B cell (primary cell): ENCODE measurements around the gene SUSD4. TPM values are rescaled to one million over a fixed set of nuclear protein-coding genes. Genes with fewer than 3 reads are reported as not detected.

Experiments
- ATAC-seq: fragments of 200-7000 bp; cut with Tn5 transposase; one replicate; pipeline ENCODE4 v1.10.0; 2021; ENCODE audit warnings: low read depth, mild to moderate bottlenecking, moderate number of reproducible peaks, moderate library complexity
- CTCF ChIA-PET: fragments of 350-600 bp; sonication (Branson Sonifier 250); formaldehyde crosslinking; loops from one replicate; lab custom pipeline; 2021; ENCODE audit warnings: antibody characterized with exemption, inconsistent platforms; lab: Charles Lee
- POLR2A ChIA-PET: fragments of 350-600 bp; sonication (Branson Sonifier 250); formaldehyde crosslinking; loops from one replicate; lab custom pipeline; 2021; ENCODE audit warnings: antibody characterized with exemption; lab: Charles Lee
- DNase-seq: peaks from one replicate; pipeline ENCODE4 v3.0.0; 2013
- H2AFZ ChIP-seq: 2 replicates; pipeline ENCODE4 v1.6.1; 2012; ENCODE audit warnings: mild to moderate bottlenecking, low read depth, low read length; ENCODE audit not compliant: insufficient read depth, poor library complexity, severe bottlenecking
- H3K27ac ChIP-seq, 2 donors: 1 replicate in 1 of 2; 2 replicates in 1 of 2; pipeline ENCODE4 v1.5.1; 2012 to 2013; ENCODE audit warnings: low read length in 2 of 2, mild to moderate bottlenecking in 2 of 2, moderate library complexity in 1 of 2
- H3K27me3 ChIP-seq, 4 experiments: fragments of 200-600 bp in 1 of 4; sonication (generic) in 1 of 4; replicated peaks in 1 of 4; 1 replicate in 2 of 4; 2 replicates in 2 of 4; pipeline versions ENCODE4 v1.6.1 to v1.7.0; 2013 to 2016; ENCODE audit warnings: low read length in 3 of 4, mild to moderate bottlenecking in 2 of 4, mixed read lengths in 1 of 4, moderate library complexity in 1 of 4; ENCODE audit not compliant: insufficient read depth in 4 of 4, control insufficient read depth in 3 of 4; ENCODE audit errors: control extremely low read depth in 1 of 4
- H3K36me3 ChIP-seq, 2 experiments: replicated peaks in 1 of 2; 1 replicate in 1 of 2; 2 replicates in 1 of 2; pipeline versions ENCODE4 v1.6.1 to v1.7.1; 2013; ENCODE audit warnings: low read length in 1 of 2; ENCODE audit not compliant: insufficient read depth in 2 of 2, control insufficient read depth in 1 of 2; ENCODE audit errors: control extremely low read depth in 1 of 2, extremely low read depth in 1 of 2
- H3K4me1 ChIP-seq, 2 donors: fragments of 200-600 bp in 1 of 2; sonication (generic) in 1 of 2; 1 replicate in 1 of 2; 2 replicates in 1 of 2; pipeline versions ENCODE4 v1.5.1 to v1.6.1; 2013 to 2017; ENCODE audit warnings: low read length in 2 of 2; ENCODE audit not compliant: control insufficient read depth in 2 of 2, insufficient read depth in 2 of 2
- H3K4me2 ChIP-seq: replicated peaks from 2 replicates; pipeline ENCODE3; 2012; ENCODE audit warnings: mild to moderate bottlenecking, low read depth, low read length; ENCODE audit not compliant: poor library complexity, severe bottlenecking
- H3K4me3 ChIP-seq, 5 experiments: fragments of 200-600 bp in 1 of 5; sonication (generic) in 1 of 5; 1 replicate in 3 of 5; 2 replicates in 2 of 5; pipeline versions ENCODE4 v1.5.1 to v1.7.0; 2011 to 2016; ENCODE audit warnings: low read length in 4 of 5, mild to moderate bottlenecking in 4 of 5, low read depth in 2 of 5, control low read depth in 1 of 5, moderate library complexity in 1 of 5; ENCODE audit not compliant: insufficient read depth in 1 of 5; ENCODE audit errors: control extremely low read depth in 1 of 5, extremely low read depth in 1 of 5
- H3K79me2 ChIP-seq: fragments of 200-600 bp; sonication (generic); one replicate; pipeline ENCODE4 v1.6.0; 2016; ENCODE audit warnings: low read length; ENCODE audit not compliant: control insufficient read depth, insufficient read depth
- H3K9ac ChIP-seq: fragments of 200-600 bp; sonication (generic); 2 replicates; pipeline ENCODE4 v1.6.1; 2017; ENCODE audit warnings: mild to moderate bottlenecking, low read length, moderate library complexity
- H3K9me3 ChIP-seq, 3 donors: one replicate each; pipeline versions ENCODE4 v1.6.1 to v1.7.1; 2013; ENCODE audit warnings: low read length in 2 of 3; ENCODE audit not compliant: control insufficient read depth in 2 of 3, insufficient read depth in 1 of 3; ENCODE audit errors: control extremely low read depth in 1 of 3
- H4K20me1 ChIP-seq: 2 replicates; pipeline ENCODE4 v1.6.0; 2012; ENCODE audit warnings: mild to moderate bottlenecking, low read length; ENCODE audit not compliant: insufficient read depth, control insufficient read depth, poor library complexity, severe bottlenecking
- H3K27ac Mint-ChIP-seq: one replicate; pipeline ENCODE4 v1.8.0; 2021; ENCODE audit warnings: mixed read lengths
- H3K27me3 Mint-ChIP-seq: one replicate; pipeline ENCODE4 v1.8.0; 2021; ENCODE audit warnings: mixed read lengths
- H3K4me1 Mint-ChIP-seq: one replicate; pipeline ENCODE4 v1.8.0; 2021; ENCODE audit warnings: mixed read lengths
- H3K4me3 Mint-ChIP-seq: one replicate; pipeline ENCODE4 v1.8.0; 2021; ENCODE audit warnings: mixed read lengths
- H3K9me3 Mint-ChIP-seq: one replicate; pipeline ENCODE4 v1.8.0; 2022; ENCODE audit warnings: mixed read lengths; ENCODE audit not compliant: insufficient read depth
- CTCF ChIP-seq: fragments of 200-600 bp; IDR thresholded peaks from one replicate; pipeline ENCODE4 v1.8.0; 2022; ENCODE audit warnings: antibody characterized with exemption, mild to moderate bottlenecking
- EZH2 ChIP-seq: IDR thresholded peaks from 2 replicates; pipeline ENCODE4 v1.6.1; 2012; ENCODE audit warnings: borderline replicate concordance, low read depth, mild to moderate bottlenecking, moderate library complexity, low read length; ENCODE audit not compliant: insufficient read depth, poor library complexity, severe bottlenecking
- WGBS: methylation state at CpG from one replicate; pipeline ENCODE4 v1.1.5; 2013; ENCODE audit warnings: missing lambda C conversion rate; ENCODE audit not compliant: insufficient coverage; 5-methylcytosine and 5-hydroxymethylcytosine counted together
- intact Hi-C: fragments of 100-400 bp; cut with micrococcal nuclease; formaldehyde crosslinking; loops from one replicate; pipeline ENCODE4 v1.10.0; 2022
- polyA plus RNA-seq: library from polyadenylated mRNA; depleted of rRNA; stranded (reverse); fragments of >200 nt; gene quantifications from 2 replicates; pipeline ENCODE4 v1.2.3, GENCODE V29; 2012
- total RNA-seq, 2 donors: library from RNA; stranded (reverse); fragments of 120-200 nt in 1 of 2; gene quantifications; 1 replicate in 1 of 2; 2 replicates in 1 of 2; pipeline versions ENCODE4 v1.2.3 to v1.2.4, GENCODE V29; 2013 to 2022

Gene SUSD4
- total and polyA plus RNA-seq, 2 donors (not counting 1 experiment from before 2014, with no cell fraction given): 0.13 TPM; not detected in 1

GRCh38 chr1:223334156-223334555 is 29.8 kb downstream of the SUSD4 start:
- ChIA-PET POLR2A (no interaction called here), CTCF (no interaction called here)
- H3K4me1 Mint-ChIP-seq: no peaks in the 10 kb centered on the region
- WGBS: no CpG with 5 or more reads among the region's 2 CpGs
- Histone ChIP-seq H3K36me3 (no peaks in the 10 kb centered on the region), H3K27me3 (peaks cover 0 to 3% (median 0%) of the 10 kb centered on the region in 4 experiments), H3K9ac (no peak overlapping the region), H2AFZ (no peak overlapping the region), H3K79me2 (no peaks in the 10 kb centered on the region), H3K9me3 (no peaks in the 10 kb centered on the region), H4K20me1 (no peaks in the 10 kb centered on the region), H3K4me2 (no peak overlapping the region), H3K27ac (no peak overlapping the region), H3K4me1 (no peaks in the 10 kb centered on the region), H3K4me3 (no peak overlapping the region)
- H3K27ac Mint-ChIP-seq: no peak overlapping the region
- H3K4me3 Mint-ChIP-seq: no peak overlapping the region
- no peak for DNase-seq
- ATAC-seq: no peak
- intact Hi-C loops: no loop called here
- no peak for TF ChIP-seq EZH2
- no peak for TF ChIP-seq CTCF
- peaks cover 20% of the 10 kb centered on the region for H3K27me3 Mint-ChIP-seq
- H3K9me3 Mint-ChIP-seq: no peaks in the 10 kb centered on the region

DNA sequence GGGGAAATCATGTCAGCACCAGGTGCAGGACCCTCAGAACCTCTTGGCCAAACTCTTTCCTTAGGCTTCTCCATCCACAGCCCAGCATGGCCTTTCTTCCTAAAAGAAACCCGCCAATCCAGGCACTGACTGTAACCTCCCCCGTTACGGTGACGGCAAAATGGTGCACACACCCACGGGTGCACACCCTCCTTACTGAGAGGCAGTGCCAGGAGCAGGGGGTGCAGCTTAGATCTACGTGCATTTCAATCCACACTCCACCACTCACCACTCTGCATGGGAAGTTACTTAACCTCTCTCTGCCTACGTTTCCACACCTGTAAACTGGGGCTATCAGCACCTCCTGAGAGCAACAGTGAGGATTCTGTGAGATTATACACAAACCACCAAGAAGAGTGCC is 31.0 kb downstream of the SUSD4 start:
- Histone ChIP-seq H3K4me1 (no peaks in the 10 kb centered on the region), H3K9me3 (no peaks in the 10 kb centered on the region), H3K4me3 (no peak overlapping the region), H2AFZ (no peak overlapping the region), H3K27me3 (peaks cover 0 to 8% (median 0%) of the 10 kb centered on the region in 4 experiments), H3K4me2 (no peak overlapping the region), H4K20me1 (no peaks in the 10 kb centered on the region), H3K27ac (no peak overlapping the region), H3K36me3 (no peaks in the 10 kb centered on the region), H3K79me2 (no peaks in the 10 kb centered on the region), H3K9ac (no peak overlapping the region)
- ATAC-seq: no peak
- CTCF ChIA-PET: no interaction called here
- Mint-ChIP-seq H3K27me3 (peaks cover 15% of the 10 kb centered on the region), H3K27ac (no peak overlapping the region), H3K4me1 (no peaks in the 10 kb centered on the region), H3K9me3 (no peaks in the 10 kb centered on the region), H3K4me3 (no peak overlapping the region)
- WGBS: 87% methylated on average over 7 of the region's 7 CpGs
- intact Hi-C loops: no loop called here
- TF ChIP-seq EZH2: no peak
- TF ChIP-seq CTCF: no peak
- POLR2A ChIA-PET: no interaction called here
- DNase-seq: no peak
